ENCODE measurements around the gene MATR3.
"Not testable (repeated sequence)": the region's sequence is repeated elsewhere in the genome, so short reads cannot be mapped to it uniquely, and the experiment has no call there.

DNA sequence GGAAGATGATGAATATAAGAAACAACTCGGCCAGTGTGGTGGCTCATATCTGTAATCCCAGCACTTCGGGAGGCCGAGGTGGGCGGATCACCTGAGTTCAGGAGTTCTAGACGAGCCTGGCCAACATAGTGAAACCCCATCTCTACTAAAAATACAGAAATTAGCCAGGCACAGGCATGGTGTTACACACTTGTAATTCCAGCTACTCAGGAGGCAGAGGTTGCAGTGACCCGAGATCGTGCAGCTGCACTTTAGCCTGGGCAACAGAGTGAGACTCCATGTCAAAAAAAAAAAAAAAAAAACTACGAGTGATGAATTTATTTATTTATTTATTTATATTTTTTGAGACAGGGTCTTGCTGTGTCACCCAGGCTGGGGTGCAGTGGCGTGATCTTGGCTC, 54.3 kb downstream of the MATR3 start:
- not testable (repeated sequence) for TF ChIP-seq ZNF274 (IDR thresholded peaks at IDR 0.05; ENCODE audit: low read depth, low read length); SUZ12 (IDR thresholded peaks at IDR 0.05; ENCODE audit: extremely low read depth, insufficient read depth, insufficient read length)

Data from NT2/D1 (cell line).